Neural progenitor cell (in vitro differentiated cells): ENCODE data around the gene SMIM27.

ENCODE experiments used
- EZH2 ChIP-seq: fragments of 200-600 bp; sonication (generic); IDR thresholded peaks from 2 replicates; pipeline ENCODE4 v1.6.1; 2017; ENCODE audit warnings: antibody characterized with exemption, mild to moderate bottlenecking, moderate library complexity
- EZH2phosphoT487 ChIP-seq: fragments of 200-600 bp; sonication (generic); IDR thresholded peaks from 2 replicates; pipeline ENCODE4 v1.6.1; 2017; ENCODE audit warnings: antibody characterized with exemption
- TF ChIP-seq, protein P1 (sequence below): fragments of 200-600 bp; sonication (generic); IDR thresholded peaks from 2 replicates; pipeline ENCODE4 v1.5.1; 2017; ENCODE audit warnings: antibody characterized with exemption, mild to moderate bottlenecking

DNA sequence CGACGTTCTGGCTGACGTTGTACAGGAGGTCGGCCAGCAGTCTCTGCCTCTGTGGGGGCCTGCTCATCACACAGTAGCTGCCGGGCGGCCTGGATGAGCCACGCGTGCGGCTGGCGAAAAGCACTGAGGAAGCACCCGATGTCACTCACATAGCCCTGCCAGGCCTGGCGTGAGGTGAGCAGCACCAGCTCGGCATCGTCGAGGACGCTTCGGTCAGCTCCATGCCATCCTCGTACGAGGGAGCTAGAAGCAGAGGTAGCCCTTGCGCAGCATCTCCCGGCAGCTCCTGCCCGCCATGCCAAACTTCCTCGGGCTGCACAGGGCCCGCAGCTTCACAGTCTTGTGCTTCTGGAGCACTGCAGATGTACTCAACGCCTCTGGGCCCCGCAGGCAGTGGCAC, 14.6 kb downstream of the SMIM27 start:
- TF ChIP-seq, protein P1, sequence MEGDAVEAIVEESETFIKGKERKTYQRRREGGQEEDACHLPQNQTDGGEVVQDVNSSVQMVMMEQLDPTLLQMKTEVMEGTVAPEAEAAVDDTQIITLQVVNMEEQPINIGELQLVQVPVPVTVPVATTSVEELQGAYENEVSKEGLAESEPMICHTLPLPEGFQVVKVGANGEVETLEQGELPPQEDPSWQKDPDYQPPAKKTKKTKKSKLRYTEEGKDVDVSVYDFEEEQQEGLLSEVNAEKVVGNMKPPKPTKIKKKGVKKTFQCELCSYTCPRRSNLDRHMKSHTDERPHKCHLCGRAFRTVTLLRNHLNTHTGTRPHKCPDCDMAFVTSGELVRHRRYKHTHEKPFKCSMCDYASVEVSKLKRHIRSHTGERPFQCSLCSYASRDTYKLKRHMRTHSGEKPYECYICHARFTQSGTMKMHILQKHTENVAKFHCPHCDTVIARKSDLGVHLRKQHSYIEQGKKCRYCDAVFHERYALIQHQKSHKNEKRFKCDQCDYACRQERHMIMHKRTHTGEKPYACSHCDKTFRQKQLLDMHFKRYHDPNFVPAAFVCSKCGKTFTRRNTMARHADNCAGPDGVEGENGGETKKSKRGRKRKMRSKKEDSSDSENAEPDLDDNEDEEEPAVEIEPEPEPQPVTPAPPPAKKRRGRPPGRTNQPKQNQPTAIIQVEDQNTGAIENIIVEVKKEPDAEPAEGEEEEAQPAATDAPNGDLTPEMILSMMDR, result no peak
- TF ChIP-seq EZH2, result no peak
- TF ChIP-seq EZH2phosphoT487, result no peak
